ENCODE results near the gene IDH1. TPM values are rescaled to one million over a fixed set of nuclear protein-coding genes. Genes with fewer than 3 reads are reported as not detected.
A peak's percentile ranks its signal among the peaks of the same experiment; 100 is the strongest.
"Not testable (repeated sequence)": the region's sequence is repeated elsewhere in the genome, so short reads cannot be mapped to it uniquely, and the experiment has no call there.

The IDH1 gene
- total and polyA plus RNA-seq, 2 experiments from 2014 or later: 85.4 to 164 TPM

GRCh38 chr2:208279236-208279635 lies 24.4 kb upstream of the IDH1 start:
- Histone ChIP-seq H3K27me3 (no peaks in the 10 kb centered on the region), H3K36me3 (peaks cover 38% of the 10 kb centered on the region), H3K4me1 (ENCODE audit: low read depth) (peaks cover 12% of the 10 kb centered on the region), H3K9me3 (ENCODE audit: low read depth) (no peaks in the 10 kb centered on the region), H3K27ac (no peak overlapping the region), H3K4me3 (no peak overlapping the region)
- DNase-seq (ENCODE audit: low read depth in 1 of 2, low spot score in 1 of 2): no peak
- TF ChIP-seq CTCF (IDR thresholded peaks at IDR 0.05; ENCODE audit: low read depth, low read length): no peak

- no peak overlapping the region for H3K27ac ChIP-seq
- no peak for TF ChIP-seq CTCF (IDR thresholded peaks at IDR 0.05; ENCODE audit: low read depth, low read length)
- no peak overlapping the region for H3K4me3 ChIP-seq
- peaks cover 12% of the 10 kb centered on the region for H3K4me1 ChIP-seq (ENCODE audit: low read depth)
- no peak for DNase-seq (ENCODE audit: low read depth in 1 of 2, low spot score in 1 of 2)
- peaks cover 43% of the 10 kb centered on the region for H3K36me3 ChIP-seq
- no peaks in the 10 kb centered on the region for H3K27me3 ChIP-seq
- H3K9me3 ChIP-seq (ENCODE audit: low read depth): no peaks in the 10 kb centered on the region
Observed at GRCh38 chr2:208278549-208278948, 23.7 kb upstream of the IDH1 start.

GRCh38 chr2:208274748-208275147 lies 19.9 kb upstream of the IDH1 start:
- Histone ChIP-seq H3K36me3 (peaks cover 58% of the 10 kb centered on the region), H3K4me1 (ENCODE audit: low read depth) (peaks cover 5% of the 10 kb centered on the region), H3K27me3 (no peaks in the 10 kb centered on the region), H3K27ac (peak overlapping the region; percentile 6), H3K9me3 (ENCODE audit: low read depth) (no peaks in the 10 kb centered on the region), H3K4me3 (no peak overlapping the region)
- no peak for TF ChIP-seq CTCF (IDR thresholded peaks at IDR 0.05; ENCODE audit: low read depth, low read length)
- no peak for DNase-seq (ENCODE audit: low read depth in 1 of 2, low spot score in 1 of 2)

GRCh38 chr2:208269091-208269490 lies 14.2 kb upstream of the IDH1 start:
- H3K4me1 ChIP-seq (ENCODE audit: low read depth): peaks cover 8% of the 10 kb centered on the region
- H3K36me3 ChIP-seq: peaks cover 24% of the 10 kb centered on the region
- DNase-seq (ENCODE audit: low read depth in 1 of 2, low spot score in 1 of 2): no peak
- TF ChIP-seq CTCF (IDR thresholded peaks at IDR 0.05; ENCODE audit: low read depth, low read length): peak; percentile 22
- no peak overlapping the region for H3K27ac ChIP-seq
- no peaks in the 10 kb centered on the region for H3K9me3 ChIP-seq (ENCODE audit: low read depth)
- H3K27me3 ChIP-seq: no peaks in the 10 kb centered on the region
- no peak overlapping the region for H3K4me3 ChIP-seq

- Histone ChIP-seq H3K4me1 (ENCODE audit: low read depth) (peaks cover 8% of the 10 kb centered on the region), H3K27ac (no peak overlapping the region), H3K9me3 (ENCODE audit: low read depth) (no peaks in the 10 kb centered on the region), H3K27me3 (no peaks in the 10 kb centered on the region), H3K36me3 (peaks cover 17% of the 10 kb centered on the region), H3K4me3 (peak overlapping the region; percentile 71)
- peak in 1 of 2 donors; percentile 29 for DNase-seq (ENCODE audit: low read depth in 1 of 2, low spot score in 1 of 2)
- no peak for TF ChIP-seq CTCF (IDR thresholded peaks at IDR 0.05; ENCODE audit: low read depth, low read length)
Observed at GRCh38 chr2:208268156-208268952, 13.5 kb upstream of the IDH1 start.

- H3K4me1 ChIP-seq (ENCODE audit: low read depth); DNase-seq (ENCODE audit: low read depth in 1 of 2, low spot score in 1 of 2); H3K27me3 ChIP-seq; H3K9me3 ChIP-seq (ENCODE audit: low read depth); H3K36me3 ChIP-seq: not testable (repeated sequence)
- peak overlapping the region; percentile 71 for H3K4me3 ChIP-seq
- peak overlapping the region; percentile 49 for H3K27ac ChIP-seq
Observed at GRCh38 chr2:208267526-208267925, 12.7 kb upstream of the IDH1 start.
